Measurements from ENCODE around the gene LUC7L3.
"Not testable (repeated sequence)": the region's sequence is repeated elsewhere in the genome, so short reads cannot be mapped to it uniquely, and the experiment has no call there.

Gene LUC7L3

GRCh38 chr17:50719144-50719923, at the start of gene LUC7L3:
Gene LUC7L3, plus strand, starts transcription at chr17:50719603. Its CDS starts 130 bp downstream, at chr17:50719733.
- DNase-seq = peak; percentile 92 to 95

GRCh38 chr17:50672071-50672470, 47.3 kb upstream of the LUC7L3 start:
- no peak for DNase-seq

- no peak for DNase-seq
These were observed 46.4 kb upstream of the LUC7L3 start for GRCh38 chr17:50672831-50673551.

DNA sequence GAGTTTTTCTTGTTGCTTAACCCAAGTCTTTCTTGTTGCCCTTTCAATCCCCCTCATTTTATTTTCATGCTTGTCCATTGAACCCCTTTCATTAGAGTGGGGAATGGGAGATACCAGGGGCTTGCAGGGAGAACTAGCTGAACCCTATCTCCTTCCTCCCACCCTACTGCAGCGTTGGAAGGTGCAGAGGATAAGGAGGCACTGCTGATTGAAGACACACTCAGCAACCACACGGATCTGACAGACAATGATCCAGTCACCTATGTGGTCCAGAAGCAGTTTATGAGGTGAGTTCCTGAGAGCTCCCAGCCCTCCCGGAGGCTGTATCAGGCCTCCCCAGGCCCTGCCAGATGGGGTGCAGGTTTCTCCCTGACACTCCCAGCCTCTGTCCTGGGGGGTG, 44.2 kb upstream of the LUC7L3 start:
- peak in 1 of 2 experiments; percentile 30 for DNase-seq

- peak; percentile 39 to 65 for DNase-seq
These were observed 43.8 kb upstream of the LUC7L3 start for GRCh38 chr17:50675627-50676026.

DNA sequence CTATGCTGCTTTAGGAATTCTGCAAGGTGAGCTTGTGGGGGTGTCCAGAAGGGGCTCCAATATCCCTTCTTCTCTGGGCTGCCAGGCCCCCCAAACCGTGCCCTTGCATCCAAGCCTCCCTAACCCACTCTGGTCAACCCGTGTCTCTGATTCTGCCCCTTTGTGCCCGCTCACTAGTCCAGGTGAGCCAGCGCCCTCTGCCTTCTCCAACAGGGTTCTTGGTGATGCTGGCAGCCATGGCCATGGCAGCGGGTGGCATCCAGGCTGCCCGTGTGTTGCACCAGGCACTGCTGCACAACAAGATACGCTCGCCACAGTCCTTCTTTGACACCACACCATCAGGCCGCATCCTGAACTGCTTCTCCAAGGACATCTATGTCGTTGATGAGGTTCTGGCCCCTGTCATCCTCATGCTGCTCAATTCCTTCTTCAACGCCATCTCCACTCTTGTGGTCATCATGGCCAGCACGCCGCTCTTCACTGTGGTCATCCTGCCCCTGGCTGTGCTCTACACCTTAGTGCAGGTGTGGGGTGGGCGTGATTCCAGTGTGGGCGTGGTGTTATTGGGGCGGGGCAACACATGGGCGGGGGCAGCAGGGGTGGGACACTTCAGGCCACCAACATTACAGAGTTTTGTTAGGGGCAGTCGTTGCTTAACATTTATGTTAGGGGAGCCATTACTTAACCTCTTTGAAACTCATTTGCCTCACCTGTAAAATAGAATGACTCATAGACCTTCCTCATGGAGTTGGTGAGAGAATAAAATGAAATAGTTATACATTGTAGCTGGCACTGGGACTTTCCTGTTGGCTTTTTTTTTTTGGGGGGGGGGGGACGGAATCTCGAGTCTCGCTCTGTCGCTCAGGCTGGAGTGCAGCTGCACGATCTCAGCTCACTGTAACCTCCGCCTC, 43.1 kb upstream of the LUC7L3 start:
- no peak for DNase-seq

GRCh38 chr17:50677851-50678375, 41.5 kb upstream of the LUC7L3 start:
- no peak for DNase-seq

GRCh38 chr17:50679008-50679544, 40.3 kb upstream of the LUC7L3 start:
- DNase-seq = no peak

DNA sequence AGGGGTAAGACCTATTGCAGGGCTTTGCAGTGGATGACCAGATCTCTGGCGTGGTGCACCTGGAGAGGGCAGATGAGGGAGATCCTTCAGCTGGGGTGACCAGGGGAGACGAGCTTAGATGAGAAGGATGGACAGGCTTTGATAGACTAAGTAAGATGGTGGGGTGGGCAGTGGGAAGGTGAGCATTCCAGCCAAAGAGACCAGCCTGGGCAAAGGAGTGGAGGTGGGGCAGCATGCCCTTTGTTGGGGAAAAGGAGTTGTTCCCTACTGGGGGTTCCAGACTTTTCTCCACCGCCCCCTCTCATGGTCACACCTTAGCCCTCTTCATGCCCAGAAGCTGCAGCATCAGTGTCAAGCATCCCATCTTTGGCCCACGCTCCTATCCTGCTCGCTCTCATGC, 39.3 kb upstream of the LUC7L3 start:
- DNase-seq = no peak

GRCh38 chr17:50680543-50681262, 38.7 kb upstream of the LUC7L3 start:
- not testable (repeated sequence) for DNase-seq

- DNase-seq = peak; percentile 49 to 74
These were observed 37.9 kb upstream of the LUC7L3 start for GRCh38 chr17:50681263-50682200.

DNA sequence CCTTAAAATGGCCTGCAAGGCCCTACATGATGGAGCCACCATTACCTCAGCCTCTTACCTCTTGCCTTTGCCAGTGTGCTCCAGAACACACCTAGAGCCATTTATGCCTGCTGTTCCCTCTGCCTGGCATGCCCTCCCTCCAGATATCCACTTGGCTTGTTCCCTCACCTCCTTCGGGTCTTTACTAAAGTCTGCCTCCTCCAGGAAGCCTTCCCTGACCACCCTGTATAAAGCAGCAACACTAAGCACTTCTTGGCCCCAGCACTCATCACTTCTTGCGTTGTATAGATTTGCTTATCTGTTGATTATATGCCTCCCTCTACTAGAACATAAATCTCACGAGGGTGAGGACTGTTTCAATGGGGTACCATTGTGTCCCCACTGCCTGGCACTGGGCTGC, 37.0 kb upstream of the LUC7L3 start:
- no peak for DNase-seq

DNA sequence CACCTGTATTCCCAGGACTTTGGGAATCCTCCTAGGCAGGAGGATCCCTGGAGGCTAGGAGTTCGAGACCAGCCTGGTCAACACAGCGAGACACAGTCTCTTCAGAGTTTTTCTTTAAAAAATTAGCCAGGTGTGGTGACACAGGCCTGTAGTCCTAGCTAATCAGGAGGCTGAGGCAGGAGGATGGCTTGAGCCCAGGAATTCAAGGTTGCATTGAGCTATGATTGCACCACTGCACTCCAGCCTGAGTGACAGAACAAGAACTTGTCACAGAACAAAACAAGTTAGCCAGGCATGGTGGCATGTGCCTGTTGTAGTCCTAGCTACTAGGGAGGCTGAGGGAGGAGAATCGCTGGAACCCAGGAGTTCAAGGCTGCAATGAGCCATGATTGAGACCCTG, 36.5 kb upstream of the LUC7L3 start:
- DNase-seq = no peak

- no peak for DNase-seq
These were observed 35.7 kb upstream of the LUC7L3 start for GRCh38 chr17:50683434-50684287.

- DNase-seq = no peak
These were observed 35.2 kb upstream of the LUC7L3 start for GRCh38 chr17:50684288-50684611.

GRCh38 chr17:50684612-50685333, 34.6 kb upstream of the LUC7L3 start:
- no peak for DNase-seq

- no peak for DNase-seq
These were observed 34.1 kb upstream of the LUC7L3 start for GRCh38 chr17:50685334-50685665.

- DNase-seq = no peak
These were observed 33.5 kb upstream of the LUC7L3 start for GRCh38 chr17:50685691-50686493.
